Measurements from ENCODE around the gene PAQR6. TPM values are rescaled to one million over a fixed set of nuclear protein-coding genes. Genes with fewer than 3 reads are reported as not detected.

PAQR6 gene
- total and polyA plus RNA-seq, 9 donors: 0.25 to 1.8 (median 0.73) TPM

GRCh38 chr1:156284757-156285156 lies 36.9 kb upstream of the PAQR6 start:
- Histone ChIP-seq H3K27ac (no peak overlapping the region), H3K27me3 (no peaks in the 10 kb centered on the region), H3K36me3 (no peaks in the 10 kb centered on the region), H3K4me1 (ENCODE audit: insufficient read depth) (peaks cover 7% of the 10 kb centered on the region), H3K4me3 (no peak overlapping the region), H3K9me3 (no peaks in the 10 kb centered on the region)
- WGBS, 3 donors: 69 to 78% (median 75%) methylated on average over 4 of the region's 4 CpGs
- TF ChIP-seq EP300 (IDR thresholded peaks at IDR 0.05): no peak
- TF ChIP-seq POLR2A (IDR thresholded peaks at IDR 0.05): no peak
- TF ChIP-seq, protein P1, sequence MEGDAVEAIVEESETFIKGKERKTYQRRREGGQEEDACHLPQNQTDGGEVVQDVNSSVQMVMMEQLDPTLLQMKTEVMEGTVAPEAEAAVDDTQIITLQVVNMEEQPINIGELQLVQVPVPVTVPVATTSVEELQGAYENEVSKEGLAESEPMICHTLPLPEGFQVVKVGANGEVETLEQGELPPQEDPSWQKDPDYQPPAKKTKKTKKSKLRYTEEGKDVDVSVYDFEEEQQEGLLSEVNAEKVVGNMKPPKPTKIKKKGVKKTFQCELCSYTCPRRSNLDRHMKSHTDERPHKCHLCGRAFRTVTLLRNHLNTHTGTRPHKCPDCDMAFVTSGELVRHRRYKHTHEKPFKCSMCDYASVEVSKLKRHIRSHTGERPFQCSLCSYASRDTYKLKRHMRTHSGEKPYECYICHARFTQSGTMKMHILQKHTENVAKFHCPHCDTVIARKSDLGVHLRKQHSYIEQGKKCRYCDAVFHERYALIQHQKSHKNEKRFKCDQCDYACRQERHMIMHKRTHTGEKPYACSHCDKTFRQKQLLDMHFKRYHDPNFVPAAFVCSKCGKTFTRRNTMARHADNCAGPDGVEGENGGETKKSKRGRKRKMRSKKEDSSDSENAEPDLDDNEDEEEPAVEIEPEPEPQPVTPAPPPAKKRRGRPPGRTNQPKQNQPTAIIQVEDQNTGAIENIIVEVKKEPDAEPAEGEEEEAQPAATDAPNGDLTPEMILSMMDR (IDR thresholded peaks at IDR 0.05): no peak
- intact Hi-C loops (cut with DNase I): no loop called here
- DNase-seq: no peak

DNA sequence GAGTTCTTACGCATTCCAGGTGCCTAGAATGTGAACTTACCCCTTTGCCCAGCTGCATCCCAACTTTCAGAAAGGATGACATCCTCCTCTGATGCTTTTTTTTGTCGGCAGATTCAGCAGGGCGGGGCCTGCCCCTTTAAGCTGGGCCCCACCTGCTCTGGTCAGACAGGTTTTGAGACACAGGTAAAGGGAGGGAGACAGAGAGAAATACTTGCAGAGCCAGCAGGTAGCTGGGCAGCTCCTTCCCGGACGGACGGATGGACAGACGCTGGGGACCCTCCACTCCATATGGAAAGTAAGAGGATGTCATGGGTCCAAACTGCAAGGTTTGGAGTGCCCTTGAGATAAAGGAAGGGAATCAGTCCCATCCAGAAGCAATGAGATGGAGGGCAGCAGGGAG lies 36.3 kb upstream of the PAQR6 start, which contains the start of gene TMEM79:
TMEM79 (plus strand) TSS at position 214 of the 400 bp plus-strand sequence. CDS start 902 bp downstream, outside the sequence.
- TF ChIP-seq EP300 (IDR thresholded peaks at IDR 0.05): no peak
- TF ChIP-seq, protein P1 (IDR thresholded peaks at IDR 0.05): no peak
- no peak for TF ChIP-seq POLR2A (IDR thresholded peaks at IDR 0.05)
- no peaks in the 10 kb centered on the region for H3K36me3 ChIP-seq
- intact Hi-C loops (cut with DNase I): no loop called here
- no peaks in the 10 kb centered on the region for H3K27me3 ChIP-seq
- H3K27ac ChIP-seq: no peak within 1 kb of the TSS
- peaks cover 7% of the 10 kb centered on the region for H3K4me1 ChIP-seq (ENCODE audit: insufficient read depth)
- DNase-seq: no peak
- 86 to 95% (median 89%) methylated on average over 7 of the region's 7 CpGs for WGBS, 3 donors
- no peaks in the 10 kb centered on the region for H3K9me3 ChIP-seq
- H3K4me3 ChIP-seq: peak within 1 kb of the TSS; percentile 81

DNA sequence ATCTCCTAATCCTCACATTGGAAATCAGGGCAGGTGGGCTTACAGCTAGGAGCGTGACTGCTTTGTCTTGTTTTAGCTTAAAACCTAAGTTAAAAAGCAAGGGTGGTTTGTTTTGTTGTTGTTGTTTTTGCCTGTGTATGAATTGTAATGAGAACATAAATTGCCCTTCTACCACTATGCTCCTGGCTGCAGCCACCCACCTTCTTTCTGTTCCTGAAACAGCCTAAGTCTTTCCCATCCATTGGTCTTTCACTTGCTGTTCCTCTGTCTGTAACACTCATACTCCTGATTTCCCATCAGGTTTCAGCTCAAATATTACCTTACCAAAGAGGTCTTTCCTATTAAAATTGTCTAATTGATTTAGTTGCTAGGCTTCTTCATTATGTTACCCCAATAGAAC lies 35.7 kb upstream of the PAQR6 start:
- peak overlapping the region; percentile 81 for H3K4me3 ChIP-seq
- H3K27ac ChIP-seq: no peak overlapping the region
- intact Hi-C loops (cut with DNase I): no loop called here
- no peaks in the 10 kb centered on the region for H3K9me3 ChIP-seq
- WGBS, 3 donors: 63 to 87% (median 77%) methylated on average over 1 of the region's 1 CpG
- H3K36me3 ChIP-seq: no peaks in the 10 kb centered on the region
- TF ChIP-seq POLR2A (IDR thresholded peaks at IDR 0.05) (no peak), EP300 (IDR thresholded peaks at IDR 0.05) (no peak)
- TF ChIP-seq, protein P1 (IDR thresholded peaks at IDR 0.05): no peak
- no peaks in the 10 kb centered on the region for H3K27me3 ChIP-seq
- DNase-seq: no peak
- H3K4me1 ChIP-seq (ENCODE audit: insufficient read depth): peaks cover 7% of the 10 kb centered on the region

DNA sequence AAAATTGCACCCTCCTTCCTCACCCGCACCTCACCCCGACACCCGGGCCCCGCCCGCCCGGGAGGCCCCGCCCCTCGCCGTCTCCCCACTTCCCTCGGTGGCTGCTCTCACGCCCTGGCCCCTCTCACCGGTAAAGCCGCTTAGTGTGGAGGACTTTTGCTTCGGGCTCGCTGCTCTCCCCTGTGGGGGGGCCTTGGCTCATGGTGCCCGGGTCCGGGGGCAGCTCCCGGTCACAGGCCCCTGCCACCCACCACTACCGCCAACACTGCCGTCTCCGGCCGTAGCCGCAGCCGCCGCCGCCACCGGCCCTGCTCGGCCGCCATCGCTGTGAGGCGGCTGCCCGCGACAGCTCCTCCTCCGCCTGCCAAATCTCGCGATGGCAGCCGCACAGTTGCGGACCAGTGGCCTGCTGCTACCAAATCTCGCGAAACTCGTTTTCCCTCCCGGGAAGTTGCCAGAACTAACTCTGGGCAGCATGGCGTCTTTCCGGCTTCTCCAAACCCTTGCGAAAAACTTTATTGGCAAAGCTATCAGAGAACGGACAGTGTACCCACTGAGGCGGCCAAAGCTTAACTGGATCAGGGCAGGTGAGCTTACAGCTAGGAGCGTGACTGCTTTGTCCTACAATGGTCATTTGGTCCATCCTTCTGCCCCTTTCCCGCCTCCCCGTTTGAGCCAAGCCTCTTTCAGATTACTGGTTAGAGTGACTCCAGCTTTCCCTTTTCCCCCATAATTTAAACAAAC lies 34.8 kb upstream of the PAQR6 start, which contains the start of gene SMG5:
SMG5 (minus strand) TSS at position 347 of the 744 bp plus-strand sequence; CDS start at position 202, 145 bp downstream.
- intact Hi-C loops (cut with DNase I): no loop called here
- Histone ChIP-seq H3K9me3 (no peaks in the 10 kb centered on the region), H3K36me3 (no peaks in the 10 kb centered on the region), H3K4me1 (ENCODE audit: insufficient read depth) (peaks cover 7% of the 10 kb centered on the region), H3K27me3 (no peaks in the 10 kb centered on the region), H3K4me3 (peak within 1 kb of the TSS; percentile 81), H3K27ac (peak within 1 kb of the TSS; percentile 16 to 50)
- TF ChIP-seq, protein P1 (IDR thresholded peaks at IDR 0.05): no peak
- peak; percentile 68 for TF ChIP-seq POLR2A (IDR thresholded peaks at IDR 0.05)
- 0% methylated on average over 50 of the region's 50 CpGs for WGBS, 3 donors
- peak; percentile 97 to 98 (median 97) for DNase-seq
